Muscle of leg (tissue), 11 donors: Measurements from ENCODE around the gene SNIP1. TPM values are rescaled to one million over a fixed set of nuclear protein-coding genes. Genes with fewer than 3 reads are reported as not detected.
"Not testable (repeated sequence)": the region's sequence is repeated elsewhere in the genome, so short reads cannot be mapped to it uniquely, and the experiment has no call there.

ENCODE experiments used
- DNase-seq: peaks from one replicate; pipeline ENCODE4 v3.0.0; 2013
- H3K27ac ChIP-seq: one replicate; pipeline ENCODE4 v1.5.1; 2013; ENCODE audit warnings: mild to moderate bottlenecking, low read length, control low read depth
- H3K27me3 ChIP-seq: one replicate; pipeline ENCODE4 v1.6.1; 2013; ENCODE audit warnings: low read length; ENCODE audit not compliant: control insufficient read depth, insufficient read depth
- H3K36me3 ChIP-seq: one replicate; pipeline ENCODE4 v1.6.1; 2013; ENCODE audit warnings: low read length; ENCODE audit not compliant: control insufficient read depth, insufficient read depth
- H3K4me1 ChIP-seq: one replicate; pipeline ENCODE4 v1.6.1; 2013; ENCODE audit warnings: low read length; ENCODE audit not compliant: control insufficient read depth, insufficient read depth
- H3K4me3 ChIP-seq: one replicate; pipeline ENCODE4 v1.5.1; 2013; ENCODE audit warnings: low read length, control low read depth
- H3K9me3 ChIP-seq: replicated peaks from 2 replicates; pipeline ENCODE4 v1.6.1; 2013; ENCODE audit warnings: low read depth, low read length; ENCODE audit not compliant: control insufficient read depth
- WGBS: methylation state at CpG from one replicate; pipeline ENCODE4 v1.1.5; 2013; ENCODE audit warnings: missing lambda C conversion rate; ENCODE audit not compliant: insufficient coverage; 5-methylcytosine and 5-hydroxymethylcytosine counted together
- polyA plus RNA-seq, 8 donors: library from polyadenylated mRNA; unstranded; fragments of 120-200 nt; gene quantifications; one replicate each; pipeline versions ENCODE4 v1.2.1 to v1.2.3, GENCODE V29; 2013; ENCODE audit warnings: inconsistent platforms in 1 of 8, low replicate concordance in 1 of 8; ENCODE audit not compliant: insufficient read length in 8 of 8, insufficient read depth in 1 of 8
- total RNA-seq: library from RNA; stranded (reverse); fragments of 120-200 nt; gene quantifications from one replicate; pipeline ENCODE4 v1.2.4, GENCODE V29; 2013

The SNIP1 gene
- total and polyA plus RNA-seq, 9 donors, result 7.2 to 11.0 (median 8.8) TPM

GRCh38 chr1:37539154-37539553 is 14.9 kb downstream of the SNIP1 start:
- 94% methylated on average over 5 of the region's 10 CpGs for WGBS
- not testable (repeated sequence) for H3K4me3 ChIP-seq, H3K4me1 ChIP-seq, H3K27ac ChIP-seq, DNase-seq, H3K9me3 ChIP-seq, H3K27me3 ChIP-seq
- peaks cover 51% of the 10 kb centered on the region for H3K36me3 ChIP-seq

- Histone ChIP-seq H3K4me1 (no peaks in the 10 kb centered on the region), H3K9me3 (no peaks in the 10 kb centered on the region), H3K36me3 (peaks cover 46% of the 10 kb centered on the region), H3K27me3 (no peaks in the 10 kb centered on the region), H3K27ac (no peak overlapping the region), H3K4me3 (no peak overlapping the region)
- no peak for DNase-seq
- 83% methylated on average over 1 of the region's 2 CpGs for WGBS
Observed at GRCh38 chr1:37537378-37537777, 16.7 kb downstream of the SNIP1 start.

GRCh38 chr1:37533317-37534093 is 20.6 kb downstream of the SNIP1 start:
- no peaks in the 10 kb centered on the region for H3K27me3 ChIP-seq
- no peaks in the 10 kb centered on the region for H3K9me3 ChIP-seq
- no peak for DNase-seq
- no peak overlapping the region for H3K4me3 ChIP-seq
- 100% methylated on average over 1 of the region's 4 CpGs for WGBS
- no peaks in the 10 kb centered on the region for H3K4me1 ChIP-seq
- peaks cover 22% of the 10 kb centered on the region for H3K36me3 ChIP-seq
- no peak overlapping the region for H3K27ac ChIP-seq

- 89% methylated on average over 4 of the region's 4 CpGs for WGBS
- not testable (repeated sequence) for H3K9me3 ChIP-seq, H3K4me1 ChIP-seq, H3K27ac ChIP-seq, H3K27me3 ChIP-seq, H3K4me3 ChIP-seq, DNase-seq
- H3K36me3 ChIP-seq, result peaks cover 16% of the 10 kb centered on the region
Observed at GRCh38 chr1:37532418-37533156, 21.5 kb downstream of the SNIP1 start.

GRCh38 chr1:37529888-37530287 is 24.2 kb downstream of the SNIP1 start:
- H3K4me3 ChIP-seq, H3K27ac ChIP-seq, DNase-seq, H3K36me3 ChIP-seq, H3K4me1 ChIP-seq, H3K9me3 ChIP-seq, H3K27me3 ChIP-seq: not testable (repeated sequence)
- WGBS, result no CpG with 5 or more reads among the region's 1 CpG

- DNase-seq, result no peak
- H3K4me3 ChIP-seq, result no peak overlapping the region
- no peaks in the 10 kb centered on the region for H3K9me3 ChIP-seq
- H3K27me3 ChIP-seq, result no peaks in the 10 kb centered on the region
- H3K4me1 ChIP-seq, result peaks cover 7% of the 10 kb centered on the region
- H3K36me3 ChIP-seq, result no peaks in the 10 kb centered on the region
- no peak overlapping the region for H3K27ac ChIP-seq
Observed at GRCh38 chr1:37519613-37520012, 34.5 kb downstream of the SNIP1 start.

- DNase-seq, H3K4me3 ChIP-seq, H3K27me3 ChIP-seq, H3K4me1 ChIP-seq, H3K27ac ChIP-seq, H3K36me3 ChIP-seq, H3K9me3 ChIP-seq: not testable (repeated sequence)
- WGBS, result 47% methylated on average over 11 of the region's 15 CpGs
Observed at GRCh38 chr1:37518929-37519328, 35.2 kb downstream of the SNIP1 start.

GRCh38 chr1:37518241-37518640 is 35.9 kb downstream of the SNIP1 start:
- DNase-seq, H3K27me3 ChIP-seq, H3K27ac ChIP-seq, H3K9me3 ChIP-seq, H3K4me3 ChIP-seq, H3K36me3 ChIP-seq: not testable (repeated sequence)
- 98% methylated on average over 7 of the region's 31 CpGs for WGBS
- peaks cover 14% of the 10 kb centered on the region for H3K4me1 ChIP-seq

GRCh38 chr1:37517569-37517968 is 36.5 kb downstream of the SNIP1 start:
- Histone ChIP-seq H3K4me3 (no peak overlapping the region), H3K4me1 (peaks cover 14% of the 10 kb centered on the region), H3K9me3 (no peaks in the 10 kb centered on the region), H3K36me3 (peaks cover 8% of the 10 kb centered on the region), H3K27me3 (no peaks in the 10 kb centered on the region), H3K27ac (no peak overlapping the region)
- no peak for DNase-seq
- 100% methylated on average over 1 of the region's 1 CpG for WGBS

- Histone ChIP-seq H3K27me3 (no peaks in the 10 kb centered on the region), H3K9me3 (no peaks in the 10 kb centered on the region), H3K27ac (peak overlapping the region; percentile 97), H3K4me3 (peak overlapping the region; percentile 67), H3K4me1 (peaks cover 14% of the 10 kb centered on the region), H3K36me3 (peaks cover 15% of the 10 kb centered on the region)
- 0% methylated on average over 1 of the region's 18 CpGs for WGBS
- DNase-seq, result no peak
Observed at GRCh38 chr1:37515185-37516034, 38.7 kb downstream of the SNIP1 start.
